T1000 (cell line): ENCODE data around the gene CDON.

Source experiments
- DNase-seq: peaks from one replicate; lab custom pipeline; 2025; ENCODE audit warnings: mixed read lengths; lab: John Stamatoyannopoulos, UW

Gene CDON

DNA sequence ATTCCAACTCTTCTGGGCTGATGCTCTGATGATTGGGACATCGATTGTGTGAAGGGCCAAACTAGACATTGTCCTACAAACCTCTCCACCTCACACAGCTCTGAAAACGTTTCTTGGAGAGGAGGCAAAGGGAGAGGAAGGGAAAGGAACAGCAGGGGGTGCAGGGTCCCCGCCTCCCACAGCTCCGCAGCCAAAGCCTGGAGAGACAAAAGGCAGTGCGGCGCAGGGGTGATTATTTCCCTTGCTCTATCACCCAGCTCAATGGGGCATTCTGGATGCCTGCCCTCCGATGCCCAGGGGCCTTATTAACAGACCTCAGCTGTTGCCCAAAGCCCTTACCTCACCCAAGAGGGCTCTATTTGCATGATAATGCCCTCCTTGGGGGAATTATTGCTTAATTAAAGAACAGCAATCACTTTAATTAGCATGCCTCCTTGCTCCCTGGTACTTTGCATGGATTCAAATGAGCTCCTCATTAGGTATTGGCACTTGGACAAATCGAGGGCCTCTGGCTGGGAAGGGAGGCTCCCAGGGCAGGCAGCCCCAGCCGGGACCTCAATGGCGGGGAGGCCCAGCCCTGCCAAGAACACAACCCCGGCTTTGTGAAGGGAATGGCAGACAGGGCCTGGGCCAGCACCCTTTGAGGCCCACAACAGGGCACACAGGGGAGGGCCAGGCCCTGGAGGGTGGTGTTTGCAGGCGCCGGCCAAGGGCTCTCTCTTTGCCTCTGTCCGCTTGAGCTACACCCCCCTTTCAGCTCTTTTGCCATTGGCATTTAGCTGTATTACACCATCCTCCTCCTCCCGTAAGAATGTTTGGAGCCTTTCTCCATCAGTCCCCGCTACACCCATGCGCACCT is 19.8 kb upstream of the CDON start:
- no peak for DNase-seq

GRCh38 chr11:126081915-126082250 is 19.2 kb upstream of the CDON start:
- no peak for DNase-seq

DNA sequence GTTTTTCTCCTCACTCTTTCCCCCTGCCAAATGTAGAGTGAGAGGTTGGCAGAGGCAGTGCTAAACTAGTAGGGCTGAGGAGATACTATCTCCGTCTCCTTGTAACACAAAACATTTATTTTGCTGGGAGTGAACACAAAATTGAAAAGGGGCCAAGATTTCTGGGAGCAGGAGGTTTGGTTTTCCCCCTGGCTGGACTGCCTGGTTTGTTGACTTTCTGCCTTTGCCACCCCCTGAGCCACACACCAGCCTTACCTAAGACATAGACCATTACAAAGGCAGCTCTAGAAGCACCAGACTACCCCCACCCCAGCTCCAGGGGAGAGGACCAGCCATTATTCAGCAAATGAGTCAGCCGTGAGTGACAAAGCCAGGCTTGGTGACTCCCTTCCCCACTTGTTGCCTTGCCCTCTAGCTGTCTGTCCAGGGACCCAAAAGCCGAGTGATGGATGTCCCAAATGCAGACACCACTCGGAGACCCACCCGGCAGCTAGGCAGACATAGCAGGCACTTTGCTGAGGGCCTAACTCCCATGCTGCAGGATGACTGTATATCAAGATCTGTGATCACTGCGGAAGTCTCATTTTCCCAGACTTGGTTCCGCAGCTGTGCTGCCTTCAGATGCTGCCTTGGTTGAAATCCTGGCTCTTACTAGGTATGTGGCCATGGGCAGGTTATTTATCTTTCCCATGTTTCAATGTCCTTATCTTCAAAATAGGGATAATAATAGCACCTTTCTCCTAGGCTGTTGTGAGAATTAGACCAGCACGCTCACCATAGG is 17.7 kb upstream of the CDON start:
- DNase-seq, result no peak

DNA sequence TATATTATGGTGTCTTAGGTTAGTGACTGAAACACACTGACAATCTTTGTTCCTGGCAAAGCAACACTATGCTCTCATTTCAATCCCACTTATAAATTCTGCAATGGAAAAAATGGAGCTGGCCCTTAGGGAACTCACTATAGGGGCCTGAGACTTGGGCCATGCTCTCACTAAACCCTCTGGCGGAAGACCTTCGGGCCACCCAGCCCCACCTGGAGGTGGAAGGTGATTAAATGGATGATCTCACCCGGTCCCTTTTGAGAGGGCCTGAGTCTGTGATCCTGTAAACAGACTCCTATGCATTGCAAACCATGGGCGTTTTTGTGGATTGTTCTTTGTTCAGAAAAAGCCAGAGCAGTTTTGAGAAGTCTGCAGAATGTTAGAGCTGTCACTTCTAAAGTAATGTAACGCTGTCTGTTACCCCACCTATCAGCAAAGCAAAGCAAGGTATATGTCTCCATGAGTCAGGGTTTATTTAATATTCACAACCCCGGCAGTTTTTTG is 17.0 kb upstream of the CDON start:
- no peak for DNase-seq

GRCh38 chr11:126076641-126077040 is 14.0 kb upstream of the CDON start:
- DNase-seq, result no peak

- DNase-seq, result no peak
These were observed 10.3 kb upstream of the CDON start for GRCh38 chr11:126072801-126073594.

GRCh38 chr11:126072141-126072741 is 9.6 kb upstream of the CDON start:
- no peak for DNase-seq

- DNase-seq, result no peak
These were observed 814 bp upstream of the CDON start for GRCh38 chr11:126063507-126063852.

- no peak for DNase-seq
These were observed 673 bp downstream of the CDON start for GRCh38 chr11:126061707-126062678.

- DNase-seq, result no peak
These were observed 1.9 kb downstream of the CDON start for GRCh38 chr11:126060757-126061171.

DNA sequence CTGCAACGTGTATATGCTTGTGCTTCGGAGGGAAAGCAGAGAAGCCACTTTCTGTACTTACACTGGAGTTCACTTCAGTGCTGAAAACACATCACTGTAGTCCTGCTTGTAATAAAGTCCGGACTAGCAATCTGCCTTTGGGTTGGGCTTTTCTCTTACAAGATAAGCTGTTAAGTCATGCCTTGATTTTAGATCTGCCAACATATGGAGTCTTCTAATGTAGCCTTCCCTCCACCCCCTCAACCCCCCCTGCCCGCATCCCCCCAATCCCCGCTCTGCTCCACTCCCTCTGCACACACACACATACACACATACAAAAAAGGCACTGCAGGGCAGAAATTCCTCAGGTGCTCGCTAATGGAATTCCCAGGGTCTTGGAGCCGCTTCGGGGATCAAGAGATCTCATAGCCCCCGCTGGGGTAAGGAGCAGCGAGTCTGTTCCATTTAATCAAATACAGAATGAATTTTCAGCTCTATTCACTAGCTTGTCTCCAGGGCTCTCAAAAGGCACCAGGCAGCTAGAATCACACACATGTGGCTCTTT is 3.4 kb downstream of the CDON start:
- DNase-seq, result no peak

- DNase-seq, result no peak
These were observed 4.4 kb downstream of the CDON start for GRCh38 chr11:126058105-126058874.

DNA sequence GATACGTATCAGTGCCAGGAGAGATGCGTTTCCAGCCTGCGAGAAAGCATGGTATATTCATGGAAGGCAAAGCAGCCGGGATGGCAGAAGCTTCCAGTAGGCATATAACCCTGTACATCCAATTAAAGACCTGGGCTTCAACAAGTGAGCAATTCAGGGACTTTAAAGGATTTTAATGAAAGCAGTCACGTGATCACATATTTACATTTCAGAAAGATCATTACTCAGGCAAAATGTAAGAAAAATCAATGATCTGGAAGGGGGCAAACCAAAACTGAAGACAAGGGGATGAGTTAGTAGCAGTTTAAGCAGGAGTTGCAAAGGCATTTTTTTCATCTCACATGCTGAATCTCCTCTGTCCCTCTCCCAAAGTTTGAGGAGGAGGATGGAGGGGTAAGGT is 7.8 kb downstream of the CDON start:
- no peak for DNase-seq

DNA sequence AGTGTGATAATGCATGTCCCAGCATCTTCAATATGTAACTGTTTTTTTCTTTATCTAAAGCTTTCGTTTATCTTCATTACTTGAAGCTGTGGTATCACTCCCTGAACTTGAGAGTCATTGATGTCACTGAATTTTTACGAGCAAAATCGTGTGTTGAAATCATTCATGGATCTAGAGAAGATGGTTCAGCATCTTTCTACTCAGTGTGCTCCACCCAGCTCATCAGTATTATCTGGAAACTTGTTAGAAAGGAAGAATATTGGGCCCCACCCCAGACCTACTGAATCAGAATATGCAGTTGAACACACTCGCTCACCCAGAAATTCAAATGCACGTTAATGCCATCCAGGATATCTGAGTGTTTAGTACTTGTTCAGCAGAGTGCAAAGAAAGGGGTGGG is 8.3 kb downstream of the CDON start:
- DNase-seq, result no peak

- no peak for DNase-seq
These were observed 9.0 kb downstream of the CDON start for GRCh38 chr11:126053415-126054286.

GRCh38 chr11:126051117-126051516 is 11.5 kb downstream of the CDON start:
- no peak for DNase-seq

DNA sequence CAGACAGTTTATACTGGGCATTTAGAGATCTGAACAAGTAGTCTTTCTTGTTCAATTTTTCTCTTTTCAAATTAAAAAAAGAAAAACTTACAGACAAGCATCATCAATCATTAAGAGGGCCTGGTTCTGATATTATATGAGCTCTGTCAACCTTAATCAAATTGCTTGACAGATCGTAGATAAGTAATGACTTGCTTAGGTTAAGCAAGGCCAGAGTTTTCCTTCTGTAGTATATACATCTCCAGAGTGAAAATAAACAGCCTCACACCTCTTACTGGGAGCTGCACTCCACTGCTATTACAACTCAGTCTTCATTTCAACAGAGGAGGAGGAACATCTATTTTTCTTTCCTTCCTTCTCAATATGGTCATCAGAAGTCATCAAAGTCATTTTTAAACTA is 13.5 kb downstream of the CDON start:
- no peak for DNase-seq

DNA sequence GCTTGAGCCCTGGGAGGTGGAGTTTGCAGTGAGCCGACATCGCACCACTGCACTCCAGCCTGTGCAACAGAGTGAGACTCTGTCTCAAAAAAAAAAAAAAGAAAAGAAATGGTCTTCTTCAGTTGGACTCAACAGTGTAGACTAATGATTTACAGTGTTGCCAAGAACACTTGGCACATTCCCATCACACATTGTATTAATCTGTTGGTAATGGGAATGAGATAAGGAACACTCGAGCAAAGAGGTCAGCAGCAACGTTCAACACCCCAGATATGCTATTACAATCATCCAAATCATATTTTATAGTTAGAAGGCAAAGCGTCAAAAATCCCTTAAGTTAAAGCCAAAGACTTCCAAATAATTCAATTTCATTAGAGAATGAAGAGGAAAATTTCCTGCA is 14.5 kb downstream of the CDON start:
- no peak for DNase-seq
